ENCODE data around the gene LRRC59.

Gene LRRC59

GRCh38 chr17:50370052-50370451, 27.3 kb downstream of the LRRC59 start:
- TF ChIP-seq, protein P1, sequence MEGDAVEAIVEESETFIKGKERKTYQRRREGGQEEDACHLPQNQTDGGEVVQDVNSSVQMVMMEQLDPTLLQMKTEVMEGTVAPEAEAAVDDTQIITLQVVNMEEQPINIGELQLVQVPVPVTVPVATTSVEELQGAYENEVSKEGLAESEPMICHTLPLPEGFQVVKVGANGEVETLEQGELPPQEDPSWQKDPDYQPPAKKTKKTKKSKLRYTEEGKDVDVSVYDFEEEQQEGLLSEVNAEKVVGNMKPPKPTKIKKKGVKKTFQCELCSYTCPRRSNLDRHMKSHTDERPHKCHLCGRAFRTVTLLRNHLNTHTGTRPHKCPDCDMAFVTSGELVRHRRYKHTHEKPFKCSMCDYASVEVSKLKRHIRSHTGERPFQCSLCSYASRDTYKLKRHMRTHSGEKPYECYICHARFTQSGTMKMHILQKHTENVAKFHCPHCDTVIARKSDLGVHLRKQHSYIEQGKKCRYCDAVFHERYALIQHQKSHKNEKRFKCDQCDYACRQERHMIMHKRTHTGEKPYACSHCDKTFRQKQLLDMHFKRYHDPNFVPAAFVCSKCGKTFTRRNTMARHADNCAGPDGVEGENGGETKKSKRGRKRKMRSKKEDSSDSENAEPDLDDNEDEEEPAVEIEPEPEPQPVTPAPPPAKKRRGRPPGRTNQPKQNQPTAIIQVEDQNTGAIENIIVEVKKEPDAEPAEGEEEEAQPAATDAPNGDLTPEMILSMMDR (IDR thresholded peaks at IDR 0.05; ENCODE audit: low read depth, low read length, missing control alignments), result no peak
- no peak for DNase-seq (ENCODE audit: low read depth)
- in situ Hi-C loops (cut with HindIII; ENCODE audit: low sequenced_read_pairs), result no loop called here
- no peak overlapping the region for H3K4me3 ChIP-seq (ENCODE audit: low read depth, low read length)

DNA sequence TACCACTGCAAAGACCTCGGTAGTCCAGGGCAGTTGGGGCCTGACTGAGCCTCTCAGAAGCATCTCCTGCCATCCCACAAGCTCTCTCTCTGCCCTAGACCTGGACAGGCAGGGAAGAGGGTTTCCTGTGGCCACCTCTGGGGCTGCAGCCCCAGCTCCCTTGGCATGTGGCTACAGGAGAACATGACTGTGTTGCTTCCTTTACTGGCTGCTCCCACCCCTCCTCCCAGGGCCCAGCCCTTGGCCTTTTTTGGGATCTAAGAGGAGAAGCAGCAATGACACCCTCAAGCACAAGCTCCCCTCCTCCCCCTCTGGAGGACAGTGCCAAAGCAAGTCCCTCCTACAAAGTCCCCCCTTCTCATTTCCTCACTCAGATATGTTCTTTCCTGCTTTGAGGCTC, 29.9 kb downstream of the LRRC59 start:
- in situ Hi-C loops (cut with HindIII; ENCODE audit: low sequenced_read_pairs), result no loop called here
- no peak for DNase-seq (ENCODE audit: low read depth)
- H3K4me3 ChIP-seq (ENCODE audit: low read depth, low read length), result no peak overlapping the region
- TF ChIP-seq, protein P1 (IDR thresholded peaks at IDR 0.05; ENCODE audit: low read depth, low read length, missing control alignments), result no peak

GRCh38 chr17:50365649-50366393, 31.5 kb downstream of the LRRC59 start:
- TF ChIP-seq, protein P1 (IDR thresholded peaks at IDR 0.05; ENCODE audit: low read depth, low read length, missing control alignments), result no peak
- in situ Hi-C loops (cut with HindIII; ENCODE audit: low sequenced_read_pairs), result no loop called here
- DNase-seq (ENCODE audit: low read depth), result no peak
- H3K4me3 ChIP-seq (ENCODE audit: low read depth, low read length), result no peak overlapping the region

DNA sequence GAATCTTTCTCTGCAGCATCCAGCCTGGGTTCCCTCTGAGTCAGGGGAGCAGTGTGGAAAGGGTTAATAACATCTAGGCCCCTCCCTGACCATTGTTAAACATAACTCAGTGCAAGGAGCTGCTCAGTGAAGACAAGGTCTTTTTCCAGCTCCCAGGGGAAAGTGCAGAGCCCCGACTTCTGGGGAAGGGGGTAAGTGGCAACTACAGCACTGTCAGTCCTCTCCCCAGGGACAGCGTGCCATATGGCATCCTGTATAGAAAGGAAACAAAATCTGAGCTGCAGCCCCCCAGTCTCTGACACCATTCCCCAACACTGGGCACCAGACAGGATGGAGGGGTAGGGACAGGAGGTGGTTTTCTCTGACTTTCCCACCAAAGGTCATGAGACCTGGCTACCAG, 32.2 kb downstream of the LRRC59 start:
- no peak overlapping the region for H3K4me3 ChIP-seq (ENCODE audit: low read depth, low read length)
- TF ChIP-seq, protein P1 (IDR thresholded peaks at IDR 0.05; ENCODE audit: low read depth, low read length, missing control alignments), result no peak
- in situ Hi-C loops (cut with HindIII; ENCODE audit: low sequenced_read_pairs), result no loop called here
- DNase-seq (ENCODE audit: low read depth), result no peak

- TF ChIP-seq, protein P1 (IDR thresholded peaks at IDR 0.05; ENCODE audit: low read depth, low read length, missing control alignments), result peak; percentile 14
- DNase-seq (ENCODE audit: low read depth), result no peak
- in situ Hi-C loops (cut with HindIII; ENCODE audit: low sequenced_read_pairs), result no loop called here
- H3K4me3 ChIP-seq (ENCODE audit: low read depth, low read length), result no peak overlapping the region
These were observed 32.6 kb downstream of the LRRC59 start for GRCh38 chr17:50364715-50365114.

DNA sequence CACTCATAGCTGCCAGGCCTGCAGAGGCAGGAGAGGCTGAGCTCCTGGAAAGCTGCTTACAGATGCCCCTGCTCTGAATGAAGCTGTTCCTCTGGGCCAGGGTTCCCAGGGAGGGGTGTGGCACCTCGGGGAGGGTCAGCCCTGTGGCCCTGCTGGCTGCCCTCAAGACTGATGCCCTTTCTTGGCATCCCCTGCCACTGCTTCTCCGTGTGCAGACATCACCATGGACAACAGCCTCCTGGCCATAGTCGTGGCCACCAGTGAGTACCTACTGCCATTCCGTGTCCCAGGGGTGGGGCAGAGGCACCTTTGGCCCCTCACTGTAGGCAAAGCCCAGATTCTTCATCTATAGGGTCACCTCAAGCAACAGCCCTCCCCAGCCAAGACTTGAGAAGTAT, 33.3 kb downstream of the LRRC59 start:
- TF ChIP-seq, protein P1 (IDR thresholded peaks at IDR 0.05; ENCODE audit: low read depth, low read length, missing control alignments), result no peak
- H3K4me3 ChIP-seq (ENCODE audit: low read depth, low read length), result no peak overlapping the region
- in situ Hi-C loops (cut with HindIII; ENCODE audit: low sequenced_read_pairs), result no loop called here
- no peak for DNase-seq (ENCODE audit: low read depth)
